Measurements from ENCODE around the gene METAP1. TPM values are rescaled to one million over a fixed set of nuclear protein-coding genes. Genes with fewer than 3 reads are reported as not detected.

Gene METAP1
- total and polyA plus RNA-seq, 2 of the 4 experiments (the other 2 are of a cell fraction), result 43.7 to 47.9 TPM

DNA sequence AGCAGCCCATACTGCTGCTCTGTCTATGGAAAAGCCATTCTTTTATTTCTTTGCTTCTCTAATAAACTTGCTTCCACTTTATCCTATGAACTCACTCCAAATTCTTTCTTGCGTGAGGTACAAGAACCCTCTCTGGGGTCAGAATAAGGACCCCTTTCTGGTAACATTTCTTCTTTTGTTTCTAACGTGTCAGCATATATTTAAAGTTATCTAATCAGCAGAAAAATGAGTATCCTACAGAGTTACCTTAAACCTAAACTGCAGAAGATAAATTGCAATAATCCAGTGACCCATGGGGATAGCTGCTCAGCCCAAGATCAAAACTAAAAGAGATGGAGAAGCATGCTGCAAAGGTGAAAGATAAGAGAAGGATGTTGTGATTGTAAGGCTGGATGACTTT lies 89.1 kb downstream of the METAP1 start:
- Histone ChIP-seq H3K36me3 (ENCODE audit: control insufficient read depth, insufficient read depth, low read length) (peaks cover 35% of the 10 kb centered on the region), H3K27me3 (ENCODE audit: control insufficient read depth, insufficient read depth, low read length) (no peaks in the 10 kb centered on the region)
- in situ Hi-C loops (cut with MboI; ENCODE audit: low sequenced_read_pairs), result no loop called here

More for the DNA sequence above, 89.1 kb downstream of the METAP1 start:
- Histone ChIP-seq H3K4me1 (ENCODE audit: control insufficient read depth, insufficient read depth, low read length) (no peaks in the 10 kb centered on the region), H3K4me2 (ENCODE audit: low read depth, low read length) (no peak overlapping the region), H2AK9ac (replicated peaks; ENCODE audit: low read depth, low read length, poor library complexity) (no peak overlapping the region), H3K9ac (ENCODE audit: low read depth, low read length) (no peak overlapping the region), H3K79me1 (ENCODE audit: low read depth in 1 of 2, low read length in 2 of 2) (peaks cover 25 to 51% of the 10 kb centered on the region in 2 experiments), H2BK120ac (ENCODE audit: low read depth, low read length) (no peak overlapping the region), H3K4me3 (ENCODE audit: insufficient read depth, low read depth, low read length) (no peak overlapping the region), H4K5ac (ENCODE audit: low read depth, low read length) (no peak overlapping the region), H4K91ac (ENCODE audit: insufficient read depth, low read depth, low read length) (no peak overlapping the region), H2BK20ac (ENCODE audit: low read depth, low read length) (no peak overlapping the region), H3K27ac (ENCODE audit: insufficient read depth, low read length) (no peak overlapping the region), H2BK5ac (ENCODE audit: low read depth, low read length, poor library complexity, severe bottlenecking) (no peak overlapping the region), H3K14ac (replicated peaks; ENCODE audit: low read depth, low read length) (no peak overlapping the region), H3K9me3 (ENCODE audit: control insufficient read depth, insufficient read depth, low read length) (no peaks in the 10 kb centered on the region), H3K4ac (ENCODE audit: low read depth, low read length) (no peak overlapping the region), H3K18ac (ENCODE audit: low read depth, low read length) (no peak overlapping the region), H4K20me1 (ENCODE audit: insufficient read depth, low read length) (peaks cover 11% of the 10 kb centered on the region; the same call in 1 of the 2 replicates), H3K9me1 (ENCODE audit: insufficient read depth, low read length) (no peaks in the 10 kb centered on the region), H2AK5ac (ENCODE audit: low read depth, low read length) (no peak overlapping the region), H4K8ac (ENCODE audit: low read depth in 2 of 2, low read length in 2 of 2) (no peak overlapping the region), H3K23ac (ENCODE audit: low read depth, low read length) (no peak overlapping the region), H3K56ac (ENCODE audit: extremely low read depth, insufficient read depth, low read length) (no peak overlapping the region), H2AFZ (replicated peaks; ENCODE audit: low read length, poor library complexity) (no peak overlapping the region), H2BK15ac (ENCODE audit: low read depth, low read length) (no peak overlapping the region)
- dilution Hi-C loops (cut with HindIII; ENCODE audit: low sequenced_read_pairs, unreplicated experiment) (no loop called here), intact Hi-C loops (cut with micrococcal nuclease) (loop anchor here (10.0 kb wide), 2 partner anchors 320 to 430 kb away; partner anchors contain the start of gene TSPAN5)
- ChIA-PET CTCF (interaction anchor here (1.1 kb wide), 1 partner anchor 28 kb away, joined by 4 read pairs; no protein-coding TSS in a partner anchor), POLR2A (ENCODE audit: unreplicated experiment) (no interaction called here)
- WGBS, 2 experiments (ENCODE audit: extremely low coverage in 2 of 2, insufficient read length in 1 of 2), result no CpG with 5 or more reads among the region's 2 CpGs
- BruUV-seq (replicated peaks), result no TSS peak
- DNase-seq, result no peak
- TF ChIP-seq POLR2A (IDR thresholded peaks at IDR 0.05; ENCODE audit: low read depth, low read length), result no peak
- peak; percentile 77 for TF ChIP-seq MAFK (IDR thresholded peaks at IDR 0.05; ENCODE audit: low read depth, low read length)
- ATAC-seq (ENCODE audit: low read depth), result no peak
